ENCODE measurements around the gene TEDC2. TPM values are rescaled to one million over a fixed set of nuclear protein-coding genes. Genes with fewer than 3 reads are reported as not detected.
A peak's percentile ranks its signal among the peaks of the same experiment; 100 is the strongest.

TEDC2 gene
- total RNA-seq, 1 experiment from 2014 or later = 45.4 TPM

- no peak overlapping the region for H3K27ac Mint-ChIP-seq
- DNase-seq = no peak
These were observed 32.4 kb upstream of the TEDC2 start for GRCh38 chr16:2427526-2427925.

More at GRCh38 chr16:2427526-2427925, 32.4 kb upstream of the TEDC2 start:
- no peak overlapping the region for H3K9ac ChIP-seq (ENCODE audit: extremely low read depth, insufficient read length, low read length)
- peaks cover 25 to 27% of the 10 kb centered on the region in 2 experiments for H3K4me1 Mint-ChIP-seq
- H3K36me3 Mint-ChIP-seq (ENCODE audit: insufficient read depth in 1 of 3, low read depth in 3 of 3) = peaks cover 13 to 18% (median 18%) of the 10 kb centered on the region in 3 experiments; a peak in 6 of 7 replicates
- no peak overlapping the region for H3T11ph ChIP-seq (ENCODE audit: low read length)
- H3K14ac ChIP-seq (ENCODE audit: insufficient read depth, low read length) = no peak overlapping the region
- H2BK5ac ChIP-seq (ENCODE audit: insufficient read length, low read length) = no peak overlapping the region
- H3K18ac ChIP-seq (ENCODE audit: insufficient read length, low read depth, low read length) = no peak overlapping the region
- H3K4me1 ChIP-seq (ENCODE audit: insufficient read depth, low read length) = no peaks in the 10 kb centered on the region
- no peak overlapping the region for H3K4ac ChIP-seq (ENCODE audit: low read depth, low read length)
- no peak overlapping the region for H4K5ac ChIP-seq (ENCODE audit: insufficient read length, low read depth, low read length)
- H2BK15ac ChIP-seq (ENCODE audit: low read depth, low read length) = no peak overlapping the region
- no peak overlapping the region for H4K91ac ChIP-seq (ENCODE audit: insufficient read length, low read depth, low read length)
- H3K4me2 ChIP-seq (ENCODE audit: insufficient read depth, insufficient read length, low read length) = no peak overlapping the region
- no peak overlapping the region for H2BK12ac ChIP-seq (ENCODE audit: insufficient read length, low read depth, low read length)
- peaks cover 9% of the 10 kb centered on the region for H3K79me1 ChIP-seq (ENCODE audit: insufficient read depth, low read depth, low read length, poor library complexity, severe bottlenecking)
- H3K9me3 Mint-ChIP-seq = no peaks in the 10 kb centered on the region
- H2AK5ac ChIP-seq (ENCODE audit: insufficient read length, low read length) = no peak overlapping the region
- no peaks in the 10 kb centered on the region for H3K9me3 ChIP-seq (ENCODE audit: control insufficient read depth, low read depth, low read length)
- no peak overlapping the region for H2BK20ac ChIP-seq (ENCODE audit: low read depth, low read length, poor library complexity, severe bottlenecking)
- peaks cover 15% of the 10 kb centered on the region for H3K23me2 ChIP-seq (ENCODE audit: insufficient read length, low read depth, low read length, poor library complexity, severe bottlenecking)
- H3K79me2 ChIP-seq (ENCODE audit: insufficient read depth, low read length) = peaks cover 3% of the 10 kb centered on the region
- no peak overlapping the region for H3K27ac ChIP-seq (ENCODE audit: insufficient read length, low read depth, low read length)
- H3K23ac ChIP-seq (ENCODE audit: insufficient read length, low read depth, low read length) = no peak overlapping the region
- TF ChIP-seq CTCF (conservative IDR thresholded peaks at IDR 0.05) = no peak
- no peaks in the 10 kb centered on the region; the same call in 1 of the 2 replicates for H3K27me3 ChIP-seq (ENCODE audit: insufficient read depth, low read length)
- WGBS (ENCODE audit: extremely low coverage, insufficient read length, low lambda C conversion rate) = 100% methylated on average over 2 of the region's 4 CpGs
- no peak overlapping the region for H2AFZ ChIP-seq (ENCODE audit: low read length)
- peak overlapping the region; percentile 36 to 88 for H3K4me3 Mint-ChIP-seq
- H3K56ac ChIP-seq (ENCODE audit: insufficient read length, low read depth, low read length) = no peak overlapping the region
- no peak overlapping the region for H2BK120ac ChIP-seq (ENCODE audit: low read depth, low read length, poor library complexity, severe bottlenecking)
- H3K27me3 Mint-ChIP-seq (ENCODE audit: low read depth) = peaks cover 13% of the 10 kb centered on the region
- H4K20me1 ChIP-seq (ENCODE audit: control insufficient read depth, insufficient read depth, insufficient read length) = no peaks in the 10 kb centered on the region
- no peak overlapping the region for H4K8ac ChIP-seq (replicated peaks; ENCODE audit: insufficient read length, low read depth, low read length)

All from H9 (cell line).